T-helper 22 cell (primary cell): Measurements from ENCODE around the gene SH3BP5.

ENCODE experiments used
- DNase-seq: peaks from one replicate; pipeline ENCODE4 v3.0.0-alpha.2; 2020; ENCODE audit warnings: low read depth

Gene SH3BP5

DNA sequence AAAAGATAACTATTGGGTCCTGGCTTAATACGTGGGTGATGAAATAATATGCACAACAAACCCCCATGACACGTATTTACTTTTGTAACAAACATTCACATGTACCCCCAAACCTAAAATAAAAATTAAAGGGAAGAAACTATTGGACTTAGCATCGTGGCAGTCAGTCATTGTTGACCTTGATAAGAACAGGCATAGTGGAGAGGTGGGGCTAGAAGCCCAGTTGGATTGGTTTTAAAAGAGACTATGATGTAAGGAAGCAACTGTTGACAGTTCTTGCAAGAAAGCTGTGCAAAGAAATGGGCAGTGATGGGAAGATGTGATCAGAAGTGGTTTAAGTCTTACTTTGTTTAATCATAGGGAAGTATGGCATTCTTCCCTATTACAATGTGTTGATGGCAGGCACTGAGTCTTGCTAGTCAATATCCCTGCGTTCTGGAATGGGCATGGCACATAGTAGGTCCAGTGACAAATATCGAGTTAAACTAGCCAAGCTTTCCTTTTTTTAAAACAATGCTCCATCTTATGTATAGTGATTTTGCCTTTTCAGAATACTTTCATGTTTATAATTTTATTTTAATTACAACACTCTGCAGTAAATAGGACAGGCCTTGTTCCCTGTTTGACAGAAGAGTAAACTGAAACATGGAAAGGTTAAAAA is 88.4 kb downstream of the SH3BP5 start:
- no peak for DNase-seq

DNA sequence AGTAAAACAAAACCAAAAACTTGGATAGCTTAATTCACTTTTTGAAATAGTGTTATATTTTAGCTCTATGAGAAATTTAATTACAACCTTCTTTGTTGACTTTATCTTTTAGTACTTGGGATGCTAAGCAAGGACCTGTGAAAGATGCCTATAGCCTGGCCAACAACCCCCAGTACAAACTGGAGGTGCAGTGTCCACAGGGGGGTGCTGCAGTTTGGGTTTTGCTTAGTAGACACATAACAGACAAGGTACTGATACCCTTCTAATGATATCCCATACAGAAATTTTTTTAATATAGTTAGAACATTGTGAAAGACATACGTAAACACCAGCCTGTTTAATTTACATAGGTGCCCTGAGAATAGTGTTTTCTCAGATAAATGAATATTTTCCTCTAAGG is 91.0 kb downstream of the SH3BP5 start:
- DNase-seq, result no peak

DNA sequence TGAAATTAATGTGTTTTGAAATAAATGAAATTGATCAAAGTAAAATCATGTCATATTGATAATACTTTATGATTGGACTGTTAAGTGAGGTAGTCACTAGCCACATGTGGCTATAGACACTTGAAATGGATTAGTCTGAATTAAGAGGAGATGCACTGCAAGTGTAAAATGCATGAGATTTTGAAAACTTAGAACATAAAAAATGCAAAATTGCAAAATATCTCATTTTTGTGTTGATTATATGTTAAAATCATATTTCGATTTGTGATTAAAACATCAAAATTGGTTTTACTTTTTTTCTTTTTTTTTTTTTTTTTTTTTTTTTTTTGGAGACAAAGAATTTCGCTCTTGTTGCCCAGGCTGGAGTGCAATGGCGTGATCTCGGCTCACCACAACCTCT is 103.1 kb downstream of the SH3BP5 start:
- DNase-seq, result no peak

DNA sequence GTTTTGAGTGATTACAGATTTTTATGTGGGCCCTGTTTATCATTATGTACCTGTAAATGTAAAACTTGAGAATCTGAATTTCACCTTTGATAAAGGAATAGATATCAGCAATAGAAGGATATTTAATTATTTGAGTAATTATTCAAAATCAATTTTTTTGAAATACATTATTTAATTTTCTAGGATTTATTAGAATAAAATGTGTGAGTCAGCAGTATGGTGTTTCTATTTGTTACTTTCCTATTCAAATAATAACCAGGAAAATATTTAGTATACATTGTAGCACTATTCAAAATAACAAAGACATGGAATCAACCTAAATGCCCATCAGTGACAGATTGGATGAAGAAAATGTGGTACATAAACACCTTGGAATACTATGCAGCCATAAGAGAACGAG is 104.2 kb downstream of the SH3BP5 start:
- DNase-seq, result no peak

DNA sequence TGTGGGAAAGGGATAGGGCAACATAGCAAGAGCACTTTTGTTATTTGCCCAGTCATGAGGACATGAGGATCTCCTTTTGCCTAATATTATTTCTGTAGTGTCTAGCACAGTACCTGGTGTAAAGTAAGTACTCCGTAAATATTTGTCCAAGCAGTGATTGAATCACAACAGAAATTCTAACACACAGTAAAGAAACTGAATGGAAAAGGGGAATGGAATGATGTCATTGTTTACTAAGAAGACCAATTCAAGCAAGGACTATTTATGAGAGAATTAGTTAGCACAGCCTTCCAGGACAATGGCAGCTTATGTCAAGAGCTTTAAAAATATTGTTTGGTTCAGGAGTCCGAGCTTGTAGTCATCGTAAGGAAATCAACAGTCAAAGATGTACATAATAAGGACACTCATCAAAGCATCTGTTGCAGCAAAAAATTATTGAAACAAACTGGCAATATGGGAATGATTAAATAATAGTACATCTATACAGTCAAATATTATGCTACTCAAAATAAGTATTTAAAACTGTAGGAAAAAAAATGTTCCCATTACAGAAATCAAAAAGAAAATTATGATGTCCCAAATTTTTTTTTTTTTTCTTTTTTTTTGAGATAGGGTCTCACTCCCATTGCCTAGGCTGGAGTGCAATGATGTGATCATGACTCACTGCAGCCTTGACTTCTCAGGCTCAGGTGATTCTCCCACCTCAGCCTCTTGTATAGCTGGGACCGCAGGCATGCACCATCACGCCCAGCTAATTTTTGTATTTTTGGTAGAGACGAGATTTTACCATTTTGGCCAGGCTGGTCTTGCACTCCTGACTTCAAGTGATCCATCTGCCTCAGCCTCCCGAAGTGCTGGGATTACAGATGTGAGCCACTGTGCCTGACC is 108.5 kb downstream of the SH3BP5 start:
- DNase-seq, result no peak

DNA sequence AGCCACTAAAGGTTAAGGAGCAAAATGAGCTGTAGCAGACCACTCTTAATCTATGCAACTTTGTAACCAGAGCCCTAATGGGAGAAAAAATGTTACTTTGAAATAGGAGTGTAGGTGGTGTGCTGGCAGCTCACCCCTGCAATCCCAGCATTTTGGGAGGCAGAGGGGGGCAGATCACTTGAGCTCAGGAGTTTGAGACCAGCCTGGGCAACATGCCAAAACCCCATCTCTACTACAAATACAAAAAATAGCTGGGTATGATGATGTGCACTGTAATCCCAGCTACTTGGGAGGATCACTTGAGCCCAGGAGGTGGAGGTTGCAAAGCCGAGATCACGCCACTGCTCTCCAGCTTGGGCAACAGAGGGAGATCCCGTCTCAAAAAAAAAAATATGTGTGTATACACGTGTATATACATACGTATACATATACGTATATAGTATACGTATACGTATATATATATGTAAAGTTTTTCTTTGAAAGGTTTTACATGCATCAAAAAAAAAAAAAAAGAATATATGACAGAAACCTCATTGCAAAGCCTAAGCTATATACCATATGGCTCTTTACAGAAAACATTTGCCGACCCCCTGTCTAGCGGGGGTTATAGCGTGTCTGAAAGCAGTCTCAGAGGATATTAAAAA is 110.7 kb downstream of the SH3BP5 start:
- DNase-seq, result no peak

DNA sequence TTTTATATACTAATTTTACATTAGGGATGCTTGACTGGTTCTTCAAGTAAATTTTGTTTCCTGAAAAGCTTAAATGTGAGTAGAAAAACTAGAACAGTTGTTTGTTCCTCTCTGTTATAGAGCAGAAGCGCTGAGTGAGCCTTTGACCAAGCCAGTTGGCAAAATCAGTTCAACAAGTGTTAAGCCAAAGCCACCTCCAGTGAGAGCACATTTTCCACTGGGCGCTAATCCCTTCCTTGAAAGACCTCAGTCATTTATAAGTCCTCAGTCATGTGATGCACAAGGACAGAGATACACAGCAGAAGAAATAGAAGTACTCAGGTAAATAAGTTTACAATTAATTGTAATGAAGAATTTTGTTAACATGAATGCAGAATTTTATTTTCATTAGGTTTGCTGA is 111.7 kb downstream of the SH3BP5 start:
- DNase-seq, result no peak

DNA sequence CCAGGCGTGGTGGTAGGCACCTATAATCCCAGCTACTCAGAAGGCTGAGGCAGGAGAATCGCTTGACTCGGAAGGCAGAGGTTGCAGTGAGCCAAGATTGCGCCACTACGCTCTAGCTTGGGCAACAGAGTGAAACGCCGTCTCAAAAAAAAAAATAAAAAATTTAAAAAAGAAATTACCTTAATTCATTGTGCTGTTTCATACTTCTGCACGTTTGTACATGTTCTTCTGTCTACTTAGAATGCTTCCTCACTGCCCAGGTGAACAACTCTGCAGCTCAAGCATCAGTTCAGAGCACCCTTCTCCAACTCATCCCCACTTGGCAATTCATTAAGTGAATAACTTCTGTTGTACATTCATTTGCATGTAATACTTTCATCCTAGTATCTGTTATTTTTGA is 112.3 kb downstream of the SH3BP5 start:
- no peak for DNase-seq

DNA sequence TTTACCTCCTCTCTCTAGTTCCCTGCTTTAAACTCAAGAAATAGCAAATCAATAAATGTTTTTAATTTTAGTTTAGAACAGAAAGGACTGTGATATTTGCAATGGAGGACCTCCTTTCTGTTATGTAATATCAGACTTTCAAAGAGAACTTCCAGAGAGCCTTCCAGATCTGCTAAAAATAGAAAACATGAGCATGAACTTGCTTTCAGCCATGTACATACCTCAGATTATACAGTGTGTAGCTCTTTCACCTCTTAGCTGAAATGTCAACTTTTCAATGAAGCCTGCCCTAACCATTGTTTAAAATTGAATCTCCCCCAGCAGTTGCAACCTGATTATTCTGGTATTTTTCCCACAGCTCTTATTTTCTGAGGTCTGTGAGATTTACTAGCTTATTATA is 113.7 kb downstream of the SH3BP5 start:
- DNase-seq, result no peak

DNA sequence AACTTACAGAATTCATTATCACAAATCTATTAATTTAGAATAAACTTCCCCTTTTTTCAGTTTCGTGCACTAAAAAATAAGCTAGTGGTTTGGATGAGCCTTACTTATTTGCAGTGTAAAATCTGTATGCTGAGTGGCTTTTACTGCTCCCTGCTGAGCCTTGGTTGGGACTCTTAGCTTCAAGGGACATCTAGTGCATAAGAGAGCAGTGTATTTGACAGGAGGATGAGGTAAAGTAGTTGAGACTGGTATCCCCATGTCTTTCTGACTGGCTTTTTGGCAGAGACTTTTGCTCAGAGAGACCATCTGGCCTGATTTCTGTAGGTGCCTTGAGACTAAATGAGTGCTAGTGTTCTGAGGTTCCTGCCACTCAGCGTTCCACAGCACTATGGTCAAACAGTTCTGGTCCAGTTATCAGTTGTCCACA is 114.5 kb downstream of the SH3BP5 start:
- DNase-seq, result no peak

DNA sequence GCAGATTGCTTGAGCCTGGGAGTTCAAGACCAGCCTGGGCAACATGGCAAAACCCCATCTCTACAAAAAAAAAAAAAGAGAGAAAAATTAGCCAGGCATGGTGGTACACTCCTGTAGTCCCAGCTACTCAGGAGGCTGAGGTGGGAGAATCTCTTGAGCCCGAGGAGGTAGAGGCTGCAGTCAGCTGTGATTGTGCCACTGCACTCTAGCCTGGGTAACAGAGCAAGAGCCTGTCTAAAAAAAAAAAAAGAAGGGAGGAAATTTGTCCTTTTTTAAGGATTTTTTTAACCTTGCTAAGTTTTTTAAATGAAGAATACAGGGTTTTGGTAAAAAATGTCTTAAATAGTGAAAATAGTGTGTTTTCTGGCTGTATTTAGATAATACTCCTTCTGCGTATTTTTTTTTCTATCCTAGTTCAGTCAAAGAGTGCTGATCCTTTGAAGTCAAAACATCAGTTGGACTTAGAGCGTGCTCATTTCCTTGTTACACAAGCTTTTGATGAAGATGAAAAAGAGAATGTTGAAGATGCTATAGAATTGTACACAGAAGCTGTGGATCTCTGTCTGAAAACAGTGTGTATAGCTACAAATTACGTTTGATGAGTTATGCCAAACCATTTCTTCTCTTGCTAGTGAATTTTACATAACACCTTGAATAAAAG is 115.2 kb downstream of the SH3BP5 start:
- no peak for DNase-seq

DNA sequence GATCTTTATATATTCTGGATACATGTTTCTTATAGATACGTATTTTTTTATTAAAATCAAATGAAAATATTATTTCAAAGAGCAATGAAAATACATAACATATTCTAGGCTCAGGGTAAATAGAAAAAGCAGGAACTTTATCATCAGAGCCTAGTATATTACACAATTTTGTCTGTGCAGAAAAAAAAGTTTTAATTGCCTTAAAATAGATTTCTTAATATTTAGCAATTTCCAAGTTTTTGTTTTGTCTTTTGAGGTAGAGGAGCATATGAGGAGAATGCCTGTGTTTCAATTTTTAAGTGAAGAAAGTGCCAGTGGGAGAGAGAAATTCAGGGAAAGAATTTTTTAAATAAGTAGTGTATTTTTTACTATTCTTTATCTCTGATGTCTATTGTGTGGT is 115.9 kb downstream of the SH3BP5 start:
- DNase-seq, result no peak

DNA sequence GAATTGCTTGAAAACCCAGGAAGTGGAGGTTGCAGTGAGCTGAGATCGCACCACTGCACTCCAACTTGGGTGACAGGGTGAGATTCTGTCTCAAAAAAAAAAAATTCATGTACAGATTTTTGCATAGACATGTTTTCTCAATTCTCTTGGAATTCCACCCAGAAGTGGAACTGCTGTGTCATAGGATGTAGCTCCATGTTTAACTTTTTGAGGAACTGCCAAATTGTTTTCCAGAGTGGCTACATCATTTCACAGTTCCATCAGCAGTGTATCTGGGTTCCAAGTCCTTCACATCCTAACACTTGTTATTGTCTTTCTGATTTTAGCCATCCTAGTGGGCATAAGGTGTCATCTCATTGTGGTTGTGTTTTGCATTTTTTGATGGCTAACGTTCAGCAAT is 116.4 kb downstream of the SH3BP5 start:
- DNase-seq, result no peak

DNA sequence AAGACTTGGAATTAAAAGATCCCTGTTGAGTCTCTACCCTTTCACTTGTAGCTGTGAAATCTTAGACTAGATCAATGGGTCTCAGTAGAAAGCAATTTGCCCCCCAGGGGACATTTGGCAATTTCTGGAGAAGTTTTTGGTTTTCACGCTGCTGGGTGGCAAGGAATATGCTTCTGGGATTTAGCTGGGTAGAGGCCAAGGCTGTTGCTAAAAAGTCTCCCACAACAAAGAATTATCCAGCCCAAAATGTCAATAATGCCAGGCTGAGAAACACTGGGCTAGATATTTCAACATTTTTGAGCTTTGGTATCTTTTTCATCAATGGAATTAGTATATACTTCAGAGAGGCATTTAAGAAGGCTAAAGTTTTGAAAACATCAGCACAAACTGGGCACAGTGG is 117.6 kb downstream of the SH3BP5 start:
- no peak for DNase-seq

DNA sequence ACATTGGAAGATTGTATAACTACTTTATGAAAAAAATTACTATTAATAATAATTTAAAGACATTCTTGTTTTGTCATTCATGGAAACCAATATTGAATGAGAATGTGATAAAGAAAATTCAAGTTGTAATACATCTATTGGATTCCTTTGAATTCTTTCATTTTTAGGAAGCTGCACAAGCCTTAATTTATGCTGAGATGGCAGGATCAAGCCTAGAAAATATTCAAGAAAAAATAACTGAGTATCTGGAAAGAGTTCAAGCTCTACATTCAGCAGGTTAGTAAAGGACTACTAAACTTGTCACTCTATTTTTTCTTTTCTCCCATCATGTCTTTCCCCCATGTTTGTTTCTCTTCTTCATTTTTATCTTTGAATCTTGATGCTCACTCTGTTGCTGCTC is 120.4 kb downstream of the SH3BP5 start:
- no peak for DNase-seq

DNA sequence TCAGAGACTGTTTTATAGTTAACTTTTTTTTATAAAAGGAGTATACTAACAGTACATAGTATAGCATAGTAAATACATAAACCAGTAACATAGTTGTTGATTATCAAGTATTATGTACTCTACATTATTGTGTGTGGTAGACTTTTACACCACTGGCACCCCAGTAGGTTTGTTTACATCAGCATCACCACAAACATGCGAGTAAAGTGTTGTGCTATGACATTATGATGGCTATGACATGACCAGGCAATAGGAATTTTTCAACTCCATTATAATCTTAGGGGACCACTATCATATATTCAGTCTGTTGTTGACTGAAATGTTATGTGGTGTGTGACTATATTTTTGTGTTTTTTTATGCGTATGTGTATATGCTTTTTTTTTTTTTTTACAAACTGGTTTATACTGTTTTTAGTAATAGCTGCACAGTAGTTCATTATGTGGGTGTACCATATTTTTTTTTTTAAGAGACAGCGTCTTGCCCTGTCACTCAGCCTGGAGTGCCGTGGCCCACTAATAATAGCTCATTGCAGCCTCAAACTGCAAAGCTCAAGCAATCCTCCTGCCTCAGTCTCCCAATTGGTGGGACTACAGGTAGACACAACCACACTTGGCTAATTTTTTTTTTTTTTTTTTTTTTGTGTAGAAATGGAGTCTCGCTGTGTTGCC is 124.4 kb downstream of the SH3BP5 start:
- no peak for DNase-seq

DNA sequence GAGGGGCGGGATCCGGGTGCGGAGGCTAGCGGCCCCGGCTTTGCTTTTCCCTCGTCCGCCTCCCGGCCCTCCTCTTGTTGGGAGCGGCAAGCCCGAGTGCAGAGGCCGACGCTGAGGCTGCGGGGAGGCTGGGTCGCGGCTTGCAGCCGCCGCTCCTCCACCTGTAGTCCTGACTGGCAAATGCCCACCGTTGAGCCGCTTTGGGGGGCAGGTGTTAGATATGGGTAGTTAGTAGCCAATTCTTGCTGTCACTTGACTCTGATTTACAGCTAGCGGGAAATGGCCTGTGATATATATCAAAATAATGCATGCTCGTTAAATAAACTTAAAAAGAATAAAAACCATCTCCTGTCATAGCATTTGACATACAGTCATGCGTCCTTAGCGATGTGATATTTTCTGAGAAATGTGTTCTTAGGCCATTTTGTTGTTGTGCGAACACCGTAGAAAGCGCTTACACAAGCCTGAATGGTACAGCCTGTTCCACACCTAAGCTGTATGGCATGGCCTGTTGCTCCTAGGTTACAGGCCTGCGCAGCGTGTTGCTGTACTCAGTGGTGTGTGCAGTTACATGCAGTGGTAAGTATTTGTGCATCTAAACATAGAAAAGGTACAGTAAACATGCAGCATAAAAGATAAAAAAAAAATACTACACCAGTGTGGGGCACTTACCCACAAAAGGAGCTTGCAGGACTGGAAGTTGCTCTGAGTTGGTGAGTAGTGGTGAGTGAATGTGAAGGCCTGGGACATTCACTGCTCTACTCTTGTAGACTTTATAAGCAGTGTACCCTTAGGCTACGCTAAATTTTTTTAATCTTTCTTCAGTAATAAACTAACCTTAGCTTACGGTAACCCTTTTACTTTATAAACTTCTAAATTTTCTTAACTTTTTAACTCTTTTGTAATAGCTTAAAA is 125.5 kb downstream of the SH3BP5 start:
- DNase-seq, result no peak

DNA sequence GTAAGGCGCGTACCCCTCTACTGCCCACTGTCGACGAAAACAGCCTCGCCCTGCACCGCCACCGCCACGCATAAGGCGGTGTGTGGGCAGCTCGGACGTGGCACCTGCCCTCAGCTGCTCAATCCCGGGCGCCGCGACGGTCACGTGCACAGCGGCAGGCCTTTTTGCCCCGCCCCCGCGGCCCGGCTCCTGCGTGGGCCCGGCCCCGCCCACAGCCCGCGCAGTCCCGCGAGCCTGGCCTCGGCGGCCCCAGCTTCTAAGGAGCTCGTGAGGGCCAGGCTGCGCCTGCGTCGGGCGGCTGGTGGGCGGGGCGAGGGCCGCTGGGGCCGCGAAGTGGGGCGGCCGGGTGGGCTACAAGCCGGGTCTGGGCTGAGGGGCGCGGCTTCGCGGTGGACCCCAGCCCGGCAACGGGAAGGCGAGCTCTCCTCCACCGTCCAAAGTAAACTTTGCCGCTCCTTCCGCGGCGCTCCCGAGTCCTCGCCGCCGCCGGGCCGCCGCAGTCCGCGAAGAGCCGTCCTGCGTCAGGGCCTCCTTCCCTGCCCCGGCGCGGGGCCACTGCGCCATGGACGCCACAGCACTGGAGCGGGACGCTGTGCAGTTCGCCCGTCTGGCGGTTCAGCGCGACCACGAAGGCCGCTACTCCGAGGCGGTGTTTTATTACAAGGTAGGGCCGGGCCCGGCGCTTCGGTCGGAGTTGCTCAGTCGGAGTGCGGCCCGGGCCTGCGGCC is 126.3 kb downstream of the SH3BP5 start, which contains the start of gene CAPN7:
Gene CAPN7, plus strand, starts transcription at position 313 of the 728 bp plus-strand sequence. Its CDS starts 250 bp downstream, at position 563.
- peak; percentile 91 for DNase-seq

DNA sequence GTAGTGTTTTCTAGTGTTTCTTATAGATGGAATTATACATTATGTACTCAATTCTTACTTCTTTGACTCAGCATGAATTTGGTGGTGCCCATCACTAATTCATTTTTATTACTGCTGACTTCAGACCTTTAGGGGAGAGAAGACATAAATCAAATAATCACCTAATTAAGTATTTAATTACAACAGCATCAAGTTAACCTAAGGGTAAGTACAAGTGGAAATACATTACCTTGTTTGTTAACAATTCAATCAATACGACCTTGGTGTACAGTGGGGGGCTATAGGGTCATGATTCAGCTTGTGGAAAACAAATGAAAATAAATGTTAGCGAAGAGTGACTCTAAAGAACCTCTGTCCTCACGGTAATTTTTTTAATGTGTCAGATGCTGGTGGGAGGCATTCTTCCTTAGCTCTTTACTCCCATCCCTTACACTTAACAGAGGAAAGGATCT is 126.9 kb downstream of the SH3BP5 start:
- DNase-seq, result no peak
